Measurements from ENCODE around the gene HAGH. TPM values are rescaled to one million over a fixed set of nuclear protein-coding genes. Genes with fewer than 3 reads are reported as not detected.
A peak's percentile ranks its signal among the peaks of the same experiment; 100 is the strongest.

The HAGH gene
- total RNA-seq, 2 donors from 2014 or later, result 39.5 to 47.5 TPM

GRCh38 chr16:1781758-1782407, 44.7 kb downstream of the HAGH start:
- DNase-seq (ENCODE audit: low spot score), result no peak
- Mint-ChIP-seq H3K4me3 (peak overlapping the region; percentile 94), H3K27ac (peak overlapping the region; percentile 37 to 61), H3K27me3 (no peaks in the 10 kb centered on the region), H3K9me3 (no peaks in the 10 kb centered on the region), H3K4me1 (ENCODE audit: low read depth in 2 of 2) (peaks cover 14 to 15% of the 10 kb centered on the region in 2 donors), H3K36me3 (no peaks in the 10 kb centered on the region)
- peak in 1 of 2 donors; percentile 18 for ATAC-seq

DNA sequence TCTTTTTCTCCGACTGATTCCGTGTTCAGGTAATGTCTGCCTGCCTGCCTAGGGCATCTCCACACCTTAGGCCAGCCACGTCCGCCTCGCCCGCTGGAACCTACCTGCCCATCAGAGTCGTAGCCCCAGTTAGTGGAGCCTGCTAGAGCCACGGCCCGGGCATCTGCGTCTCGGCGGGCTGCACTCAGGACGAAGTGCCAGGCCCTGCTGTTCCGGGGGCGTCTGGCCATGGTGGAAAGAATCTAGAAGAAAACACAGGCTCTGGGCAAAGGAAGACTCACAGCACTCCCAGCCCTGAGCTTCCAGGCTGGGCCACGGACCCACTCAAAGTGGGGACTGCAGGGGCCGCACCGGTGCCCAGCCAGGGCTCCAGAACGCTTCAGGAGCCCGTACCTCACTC, 45.4 kb downstream of the HAGH start:
- peak overlapping the region; percentile 37 to 61 for H3K27ac Mint-ChIP-seq
- ATAC-seq (no peak), DNase-seq (ENCODE audit: low spot score) (no peak)
- no peaks in the 10 kb centered on the region for H3K9me3 Mint-ChIP-seq
- H3K27me3 Mint-ChIP-seq, result no peaks in the 10 kb centered on the region
- peaks cover 14 to 15% of the 10 kb centered on the region in 2 donors for H3K4me1 Mint-ChIP-seq (ENCODE audit: low read depth in 2 of 2)
- no peaks in the 10 kb centered on the region for H3K36me3 Mint-ChIP-seq
- peak overlapping the region; percentile 81 for H3K4me3 Mint-ChIP-seq

DNA sequence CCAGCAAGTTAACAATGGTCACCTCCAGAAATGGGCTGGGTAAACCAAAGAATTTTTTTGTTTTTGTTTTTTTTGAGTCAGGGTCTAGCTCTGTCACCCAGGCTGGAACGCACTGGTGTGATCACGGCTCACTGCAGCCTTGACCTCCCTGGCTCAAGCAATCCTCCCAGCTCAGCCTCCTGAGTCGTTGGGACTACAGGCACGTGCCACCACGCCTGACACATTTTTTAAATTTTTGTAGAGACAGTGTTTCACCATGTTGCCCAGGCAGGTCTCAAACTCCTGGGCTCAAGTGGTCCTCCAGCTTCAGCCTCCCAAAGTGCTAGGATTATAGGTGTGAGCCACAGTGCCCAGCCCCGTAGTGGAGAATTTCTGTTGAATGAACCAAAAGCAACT, 46.0 kb downstream of the HAGH start:
- no peak overlapping the region for H3K4me3 Mint-ChIP-seq
- DNase-seq (ENCODE audit: low spot score) (no peak), ATAC-seq (no peak)
- H3K36me3 Mint-ChIP-seq, result no peaks in the 10 kb centered on the region
- H3K9me3 Mint-ChIP-seq, result no peaks in the 10 kb centered on the region
- no peaks in the 10 kb centered on the region for H3K27me3 Mint-ChIP-seq
- no peak overlapping the region for H3K27ac Mint-ChIP-seq
- H3K4me1 Mint-ChIP-seq (ENCODE audit: low read depth in 2 of 2), result peaks cover 14 to 15% of the 10 kb centered on the region in 2 donors

- Mint-ChIP-seq H3K27me3 (no peaks in the 10 kb centered on the region), H3K4me1 (ENCODE audit: low read depth in 2 of 2) (peaks cover 11 to 14% of the 10 kb centered on the region in 2 donors), H3K9me3 (no peaks in the 10 kb centered on the region), H3K27ac (no peak overlapping the region), H3K4me3 (no peak overlapping the region), H3K36me3 (no peaks in the 10 kb centered on the region)
- ATAC-seq, result no peak
- DNase-seq (ENCODE audit: low spot score), result no peak
Measured at GRCh38 chr16:1779741-1780676, 46.6 kb downstream of the HAGH start.

GRCh38 chr16:1779234-1779701, 47.4 kb downstream of the HAGH start:
- Mint-ChIP-seq H3K36me3 (no peaks in the 10 kb centered on the region), H3K4me3 (no peak overlapping the region), H3K4me1 (ENCODE audit: low read depth in 2 of 2) (peaks cover 10 to 14% of the 10 kb centered on the region in 2 donors), H3K27me3 (no peaks in the 10 kb centered on the region), H3K9me3 (no peaks in the 10 kb centered on the region), H3K27ac (no peak overlapping the region)
- DNase-seq (ENCODE audit: low spot score) (no peak), ATAC-seq (no peak)

- Mint-ChIP-seq H3K4me3 (no peak overlapping the region), H3K9me3 (no peaks in the 10 kb centered on the region), H3K27me3 (no peaks in the 10 kb centered on the region), H3K27ac (no peak overlapping the region), H3K36me3 (no peaks in the 10 kb centered on the region), H3K4me1 (ENCODE audit: low read depth in 2 of 2) (peaks cover 10 to 14% of the 10 kb centered on the region in 2 donors)
- DNase-seq (ENCODE audit: low spot score) (no peak), ATAC-seq (no peak)
Measured at GRCh38 chr16:1778200-1779179, 48.1 kb downstream of the HAGH start.

GRCh38 chr16:1777375-1778199, 49.0 kb downstream of the HAGH start:
- Mint-ChIP-seq H3K36me3 (no peaks in the 10 kb centered on the region), H3K4me1 (ENCODE audit: low read depth in 2 of 2) (peaks cover 10% of the 10 kb centered on the region in 2 donors), H3K9me3 (no peaks in the 10 kb centered on the region), H3K27ac (no peak overlapping the region), H3K4me3 (no peak overlapping the region), H3K27me3 (no peaks in the 10 kb centered on the region)
- ATAC-seq (no peak), DNase-seq (ENCODE audit: low spot score) (no peak)

DNA sequence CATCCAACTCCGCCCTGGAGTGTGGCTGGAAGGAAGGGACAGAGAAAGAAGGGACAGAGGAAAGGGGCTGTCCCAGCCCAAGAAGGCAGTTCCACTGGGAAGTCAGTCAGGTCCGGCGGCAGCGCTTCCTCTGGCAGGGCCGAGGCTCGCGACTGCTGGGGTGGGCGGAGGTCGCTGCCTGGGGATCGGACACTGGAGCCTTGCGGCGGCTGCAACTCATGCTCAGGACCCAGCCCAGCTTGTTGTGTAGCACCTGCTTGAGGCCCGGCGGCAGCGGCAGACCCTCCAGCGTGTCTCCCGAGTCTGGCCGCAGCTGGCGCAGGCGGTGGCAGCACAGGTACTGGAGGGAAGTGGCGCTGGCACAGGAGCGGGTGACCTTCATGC, 49.6 kb downstream of the HAGH start:
- H3K36me3 Mint-ChIP-seq, result peaks cover 4% of the 10 kb centered on the region
- H3K27ac Mint-ChIP-seq, result no peak overlapping the region
- DNase-seq (ENCODE audit: low spot score) (no peak), ATAC-seq (no peak)
- no peaks in the 10 kb centered on the region for H3K27me3 Mint-ChIP-seq
- H3K4me3 Mint-ChIP-seq, result no peak overlapping the region
- H3K4me1 Mint-ChIP-seq (ENCODE audit: low read depth in 2 of 2), result peaks cover 15% of the 10 kb centered on the region in 2 donors
- no peaks in the 10 kb centered on the region for H3K9me3 Mint-ChIP-seq

GRCh38 chr16:1776672-1776955, 50.0 kb downstream of the HAGH start:
- no peak for ATAC-seq
- Mint-ChIP-seq H3K36me3 (peaks cover 6% of the 10 kb centered on the region), H3K27me3 (no peaks in the 10 kb centered on the region), H3K4me3 (no peak overlapping the region), H3K27ac (no peak overlapping the region), H3K4me1 (ENCODE audit: low read depth in 2 of 2) (peaks cover 15 to 16% of the 10 kb centered on the region in 2 donors), H3K9me3 (no peaks in the 10 kb centered on the region)
- no peak for DNase-seq (ENCODE audit: low spot score)

- Mint-ChIP-seq H3K27ac (no peak overlapping the region), H3K36me3 (peaks cover 6% of the 10 kb centered on the region), H3K9me3 (no peaks in the 10 kb centered on the region), H3K27me3 (no peaks in the 10 kb centered on the region), H3K4me3 (no peak overlapping the region), H3K4me1 (ENCODE audit: low read depth in 2 of 2) (peaks cover 10 to 12% of the 10 kb centered on the region in 2 donors)
- DNase-seq (ENCODE audit: low spot score), result no peak
- no peak for ATAC-seq
Measured at GRCh38 chr16:1775846-1776671, 50.6 kb downstream of the HAGH start.

GRCh38 chr16:1775006-1775845, 51.4 kb downstream of the HAGH start:
- Mint-ChIP-seq H3K9me3 (no peaks in the 10 kb centered on the region), H3K36me3 (peaks cover 6% of the 10 kb centered on the region), H3K27ac (no peak overlapping the region), H3K4me3 (no peak overlapping the region), H3K27me3 (no peaks in the 10 kb centered on the region), H3K4me1 (ENCODE audit: low read depth in 2 of 2) (peaks cover 10 to 11% of the 10 kb centered on the region in 2 donors)
- DNase-seq (ENCODE audit: low spot score) (no peak), ATAC-seq (no peak)

GRCh38 chr16:1774448-1774780, 52.2 kb downstream of the HAGH start:
- no peak overlapping the region for H3K4me3 Mint-ChIP-seq
- H3K27me3 Mint-ChIP-seq, result no peaks in the 10 kb centered on the region
- H3K9me3 Mint-ChIP-seq, result no peaks in the 10 kb centered on the region
- ATAC-seq (no peak), DNase-seq (ENCODE audit: low spot score) (no peak)
- peaks cover 11 to 12% of the 10 kb centered on the region in 2 donors for H3K4me1 Mint-ChIP-seq (ENCODE audit: low read depth in 2 of 2)
- no peak overlapping the region for H3K27ac Mint-ChIP-seq
- peaks cover 6% of the 10 kb centered on the region for H3K36me3 Mint-ChIP-seq
